ENCODE data around the gene ARHGAP1. TPM values are rescaled to one million over a fixed set of nuclear protein-coding genes. Genes with fewer than 3 reads are reported as not detected.

Gene ARHGAP1
- total and polyA plus RNA-seq, 9 donors, result 14.9 to 49.8 (median 38.0) TPM

DNA sequence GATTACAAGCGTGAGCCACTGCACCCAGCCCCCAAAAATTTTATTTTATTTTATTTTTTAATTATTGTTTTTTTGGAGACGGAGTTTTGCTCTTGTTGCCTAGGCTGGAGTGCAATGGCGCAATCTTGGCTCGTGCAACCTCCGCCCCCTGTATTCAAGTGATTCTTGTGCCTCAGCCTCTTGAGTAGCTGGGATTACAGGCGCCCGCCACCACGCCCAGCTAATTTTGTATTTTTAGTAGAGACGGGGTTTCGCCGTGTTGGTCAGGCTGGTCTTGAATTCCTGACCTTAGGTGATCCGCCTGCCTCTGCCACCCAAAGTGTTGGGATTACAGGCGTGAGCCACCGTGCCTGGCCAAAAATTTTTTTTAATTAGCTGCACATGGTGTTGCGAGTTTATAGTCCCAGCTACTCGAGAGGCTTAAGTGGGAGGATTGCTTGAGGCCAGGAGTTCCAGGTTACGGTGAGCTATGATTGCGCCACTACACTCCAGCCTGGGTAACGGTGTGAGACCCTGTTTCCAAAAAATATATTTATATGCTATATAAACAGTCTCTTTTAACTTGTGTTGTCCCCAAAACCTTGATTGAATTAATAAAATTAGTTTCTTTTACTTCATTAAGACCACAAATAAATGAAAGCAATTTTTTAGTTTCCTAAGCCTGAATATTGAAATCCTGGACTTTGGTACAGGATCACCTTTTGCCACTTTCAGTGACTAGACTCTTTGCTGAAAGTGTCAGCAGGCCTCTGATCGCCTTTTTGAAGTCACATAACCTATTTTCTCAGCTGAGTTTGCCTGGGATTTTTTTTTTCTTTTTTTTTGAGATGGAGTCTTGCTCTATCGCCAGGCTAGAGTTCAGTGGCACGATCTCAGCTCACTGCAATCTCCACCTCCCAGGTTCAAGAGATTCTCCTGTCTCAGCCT is 66.9 kb downstream of the ARHGAP1 start:
- Histone ChIP-seq H3K27me3 (ENCODE audit: control insufficient read depth, insufficient read depth, low read length) (no peaks in the 10 kb centered on the region), H3K4me1 (ENCODE audit: control insufficient read depth, insufficient read depth, low read length) (no peaks in the 10 kb centered on the region), H3K9me3 (replicated peaks; ENCODE audit: control insufficient read depth, low read depth, low read length) (no peaks in the 10 kb centered on the region), H3K4me3 (ENCODE audit: low read length) (no peak overlapping the region), H3K27ac (ENCODE audit: low read length) (no peak overlapping the region), H3K36me3 (ENCODE audit: control insufficient read depth, insufficient read depth, low read length) (peaks cover 18% of the 10 kb centered on the region)
- WGBS (ENCODE audit: insufficient coverage), result 90% methylated on average over 14 of the region's 22 CpGs
- DNase-seq, result no peak

GRCh38 chr11:46632502-46632901 is 67.9 kb downstream of the ARHGAP1 start:
- Histone ChIP-seq H3K27ac (ENCODE audit: low read length) (no peak overlapping the region), H3K4me3 (ENCODE audit: low read length) (no peak overlapping the region), H3K9me3 (replicated peaks; ENCODE audit: control insufficient read depth, low read depth, low read length) (no peaks in the 10 kb centered on the region), H3K36me3 (ENCODE audit: control insufficient read depth, insufficient read depth, low read length) (peaks cover 18% of the 10 kb centered on the region), H3K27me3 (ENCODE audit: control insufficient read depth, insufficient read depth, low read length) (no peaks in the 10 kb centered on the region), H3K4me1 (ENCODE audit: control insufficient read depth, insufficient read depth, low read length) (no peaks in the 10 kb centered on the region)
- WGBS (ENCODE audit: insufficient coverage), result no CpG with 5 or more reads among the region's 1 CpG
- DNase-seq, result no peak

GRCh38 chr11:46631676-46632075 is 68.7 kb downstream of the ARHGAP1 start:
- Histone ChIP-seq H3K27ac (ENCODE audit: low read length) (no peak overlapping the region), H3K36me3 (ENCODE audit: control insufficient read depth, insufficient read depth, low read length) (peaks cover 18% of the 10 kb centered on the region), H3K4me1 (ENCODE audit: control insufficient read depth, insufficient read depth, low read length) (no peaks in the 10 kb centered on the region), H3K4me3 (ENCODE audit: low read length) (no peak overlapping the region), H3K27me3 (ENCODE audit: control insufficient read depth, insufficient read depth, low read length) (no peaks in the 10 kb centered on the region), H3K9me3 (replicated peaks; ENCODE audit: control insufficient read depth, low read depth, low read length) (no peaks in the 10 kb centered on the region)
- WGBS (ENCODE audit: insufficient coverage), result no CpG with 5 or more reads among the region's 2 CpGs
- no peak for DNase-seq

- Histone ChIP-seq H3K9me3 (replicated peaks; ENCODE audit: control insufficient read depth, low read depth, low read length) (no peaks in the 10 kb centered on the region), H3K4me3 (ENCODE audit: low read length) (no peak overlapping the region), H3K36me3 (ENCODE audit: control insufficient read depth, insufficient read depth, low read length) (peaks cover 23% of the 10 kb centered on the region), H3K4me1 (ENCODE audit: control insufficient read depth, insufficient read depth, low read length) (no peaks in the 10 kb centered on the region), H3K27me3 (ENCODE audit: control insufficient read depth, insufficient read depth, low read length) (no peaks in the 10 kb centered on the region), H3K27ac (ENCODE audit: low read length) (no peak overlapping the region)
- DNase-seq, result no peak
- WGBS (ENCODE audit: insufficient coverage), result no CpG with 5 or more reads among the region's 1 CpG
Measured at GRCh38 chr11:46630237-46630636, 70.2 kb downstream of the ARHGAP1 start.

DNA sequence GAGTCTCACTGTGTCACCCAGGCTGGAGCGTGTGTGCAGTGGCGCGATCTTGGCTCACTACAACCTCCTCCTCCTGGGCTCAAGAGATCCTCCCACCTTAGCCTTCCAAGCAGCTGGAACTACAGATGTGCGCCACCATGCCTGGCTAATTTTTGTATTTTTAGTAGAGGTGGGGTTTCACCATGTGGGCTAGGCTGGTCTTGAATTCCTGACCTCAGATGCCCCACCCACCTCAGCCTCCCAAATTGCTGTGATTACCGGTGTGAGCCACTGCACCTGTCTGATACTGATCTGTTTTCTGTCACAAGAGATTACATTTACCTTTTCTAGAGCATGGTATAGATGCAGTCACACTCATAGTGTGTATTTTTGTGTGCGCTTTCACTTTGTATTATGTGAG is 71.5 kb downstream of the ARHGAP1 start:
- peaks cover 31% of the 10 kb centered on the region for H3K36me3 ChIP-seq (ENCODE audit: control insufficient read depth, insufficient read depth, low read length)
- 20% methylated on average over 1 of the region's 6 CpGs for WGBS (ENCODE audit: insufficient coverage)
- H3K4me3 ChIP-seq (ENCODE audit: low read length), result no peak overlapping the region
- H3K27ac ChIP-seq (ENCODE audit: low read length), result no peak overlapping the region
- no peaks in the 10 kb centered on the region for H3K27me3 ChIP-seq (ENCODE audit: control insufficient read depth, insufficient read depth, low read length)
- no peaks in the 10 kb centered on the region for H3K9me3 ChIP-seq (replicated peaks; ENCODE audit: control insufficient read depth, low read depth, low read length)
- no peak for DNase-seq
- no peaks in the 10 kb centered on the region for H3K4me1 ChIP-seq (ENCODE audit: control insufficient read depth, insufficient read depth, low read length)

Other genes with a start within 250 kb of the ARHGAP1 start
- gene AMBRA1, start 106.6 kb downstream of the ARHGAP1 start, total RNA-seq, result 15.8 TPM
- gene AMBRA1, start 106.6 kb downstream of the ARHGAP1 start, polyA plus RNA-seq (ENCODE audit: insufficient read depth in 1 of 8, insufficient read length in 8 of 8, low replicate concordance in 1 of 8), result 10 to 100 TPM in 7 of 8 donors, 1 to 10 TPM in 1; 9.6 to 15.4 (median 13.4) TPM
- gene HARBI1, start 83.4 kb downstream of the ARHGAP1 start, total RNA-seq, result 2.3 TPM
- 1 to 10 TPM; 2.3 to 3.5 (median 2.8) TPM for gene HARBI1, start 83.4 kb downstream of the ARHGAP1 start, polyA plus RNA-seq (ENCODE audit: insufficient read depth in 1 of 8, insufficient read length in 8 of 8, low replicate concordance in 1 of 8)
- gene ATG13, start 83.1 kb downstream of the ARHGAP1 start, total RNA-seq, result 20.3 TPM
- gene ATG13, start 83.1 kb downstream of the ARHGAP1 start, polyA plus RNA-seq (ENCODE audit: insufficient read depth in 1 of 8, insufficient read length in 8 of 8, low replicate concordance in 1 of 8), result 10 to 100 TPM; 28.1 to 38.6 (median 34.8) TPM
- gene ZNF408, start 412 bp upstream of the ARHGAP1 start, total RNA-seq, result 5.8 TPM
- 10 to 100 TPM in 1 of 8 donors, 1 to 10 TPM in 7; 7.3 to 14.8 (median 8.5) TPM for gene ZNF408, start 412 bp upstream of the ARHGAP1 start, polyA plus RNA-seq (ENCODE audit: insufficient read depth in 1 of 8, insufficient read length in 8 of 8, low replicate concordance in 1 of 8)
- gene F2, start 18.6 kb upstream of the ARHGAP1 start, total RNA-seq, result 0.13 TPM
- 1 to 10 TPM in 1 of 8 donors, under 1 TPM in 1, not detected in 6; 0.41 to 1.4 TPM for gene F2, start 18.6 kb upstream of the ARHGAP1 start, polyA plus RNA-seq (ENCODE audit: insufficient read depth in 1 of 8, insufficient read length in 8 of 8, low replicate concordance in 1 of 8)
- 45.5 TPM for gene CKAP5, start 145.7 kb upstream of the ARHGAP1 start, total RNA-seq
- 10 to 100 TPM; 43.7 to 72.1 (median 61.0) TPM for gene CKAP5, start 145.7 kb upstream of the ARHGAP1 start, polyA plus RNA-seq (ENCODE audit: insufficient read depth in 1 of 8, insufficient read length in 8 of 8, low replicate concordance in 1 of 8)
- gene LRP4, start 217.9 kb upstream of the ARHGAP1 start, total RNA-seq, result 11.1 TPM
- gene LRP4, start 217.9 kb upstream of the ARHGAP1 start, polyA plus RNA-seq (ENCODE audit: insufficient read depth in 1 of 8, insufficient read length in 8 of 8, low replicate concordance in 1 of 8), result 10 to 100 TPM; 18.9 to 30.3 (median 22.8) TPM
- gene CSTPP1, start 236.1 kb upstream of the ARHGAP1 start, total RNA-seq, result 14.1 TPM
- gene CSTPP1, start 236.1 kb upstream of the ARHGAP1 start, polyA plus RNA-seq (ENCODE audit: insufficient read depth in 1 of 8, insufficient read length in 8 of 8, low replicate concordance in 1 of 8), result 10 to 100 TPM; 18.5 to 23.9 (median 23.2) TPM

All from muscle of leg (tissue), 11 donors.